GM21576 (cell line): ENCODE data around the gene DHRS1.

Experiments used
- ATAC-seq: cut with Tn5 transposase; IDR thresholded peaks from one replicate; pipeline ENCODE4 v1.9.1; 2021; ENCODE audit warnings: mild to moderate bottlenecking, moderate library complexity; ENCODE audit not compliant: unreplicated experiment

Gene DHRS1

DNA sequence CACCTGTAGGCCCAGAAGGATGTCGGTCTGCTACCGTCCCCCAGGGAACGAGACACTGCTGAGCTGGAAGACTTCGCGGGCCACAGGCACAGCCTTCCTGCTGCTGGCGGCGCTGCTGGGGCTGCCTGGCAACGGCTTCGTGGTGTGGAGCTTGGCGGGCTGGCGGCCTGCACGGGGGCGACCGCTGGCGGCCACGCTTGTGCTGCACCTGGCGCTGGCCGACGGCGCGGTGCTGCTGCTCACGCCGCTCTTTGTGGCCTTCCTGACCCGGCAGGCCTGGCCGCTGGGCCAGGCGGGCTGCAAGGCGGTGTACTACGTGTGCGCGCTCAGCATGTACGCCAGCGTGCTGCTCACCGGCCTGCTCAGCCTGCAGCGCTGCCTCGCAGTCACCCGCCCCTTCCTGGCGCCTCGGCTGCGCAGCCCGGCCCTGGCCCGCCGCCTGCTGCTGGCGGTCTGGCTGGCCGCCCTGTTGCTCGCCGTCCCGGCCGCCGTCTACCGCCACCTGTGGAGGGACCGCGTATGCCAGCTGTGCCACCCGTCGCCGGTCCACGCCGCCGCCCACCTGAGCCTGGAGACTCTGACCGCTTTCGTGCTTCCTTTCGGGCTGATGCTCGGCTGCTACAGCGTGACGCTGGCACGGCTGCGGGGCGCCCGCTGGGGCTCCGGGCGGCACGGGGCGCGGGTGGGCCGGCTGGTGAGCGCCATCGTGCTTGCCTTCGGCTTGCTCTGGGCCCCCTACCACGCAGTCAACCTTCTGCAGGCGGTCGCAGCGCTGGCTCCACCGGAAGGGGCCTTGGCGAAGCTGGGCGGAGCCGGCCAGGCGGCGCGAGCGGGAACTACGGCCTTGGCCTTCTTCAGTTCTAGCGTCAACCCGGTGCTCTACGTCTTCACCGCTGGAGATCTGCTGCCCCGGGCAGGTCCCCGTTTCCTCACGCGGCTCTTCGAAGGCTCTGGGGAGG, 11.3 kb upstream of the DHRS1 start, which contains the start of gene LTB4R:
LTB4R (plus strand) TSS at position 857 of the 959 bp plus-strand sequence. CDS start 4,150 bp downstream, outside the sequence.
- ATAC-seq = peak; percentile 60

DNA sequence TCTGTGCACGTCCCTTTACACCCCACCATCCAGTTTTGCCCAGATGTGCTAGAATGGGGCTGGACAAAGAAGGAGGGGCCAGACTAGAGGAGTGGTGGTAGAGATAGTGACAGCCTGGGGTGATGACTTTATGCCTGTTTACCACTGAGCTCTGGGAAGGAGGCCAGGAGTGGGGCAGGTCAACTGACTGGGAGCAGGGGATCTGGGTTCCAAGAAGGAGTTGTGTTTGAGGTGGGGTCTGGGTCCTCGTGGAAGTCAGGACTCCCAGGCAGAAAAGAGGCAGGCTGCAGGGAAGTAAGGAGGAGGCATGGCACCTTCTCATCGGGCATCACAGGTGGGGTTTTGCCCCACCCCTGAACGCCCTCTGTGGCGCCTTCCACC, 10.7 kb upstream of the DHRS1 start:
- no peak for ATAC-seq

DNA sequence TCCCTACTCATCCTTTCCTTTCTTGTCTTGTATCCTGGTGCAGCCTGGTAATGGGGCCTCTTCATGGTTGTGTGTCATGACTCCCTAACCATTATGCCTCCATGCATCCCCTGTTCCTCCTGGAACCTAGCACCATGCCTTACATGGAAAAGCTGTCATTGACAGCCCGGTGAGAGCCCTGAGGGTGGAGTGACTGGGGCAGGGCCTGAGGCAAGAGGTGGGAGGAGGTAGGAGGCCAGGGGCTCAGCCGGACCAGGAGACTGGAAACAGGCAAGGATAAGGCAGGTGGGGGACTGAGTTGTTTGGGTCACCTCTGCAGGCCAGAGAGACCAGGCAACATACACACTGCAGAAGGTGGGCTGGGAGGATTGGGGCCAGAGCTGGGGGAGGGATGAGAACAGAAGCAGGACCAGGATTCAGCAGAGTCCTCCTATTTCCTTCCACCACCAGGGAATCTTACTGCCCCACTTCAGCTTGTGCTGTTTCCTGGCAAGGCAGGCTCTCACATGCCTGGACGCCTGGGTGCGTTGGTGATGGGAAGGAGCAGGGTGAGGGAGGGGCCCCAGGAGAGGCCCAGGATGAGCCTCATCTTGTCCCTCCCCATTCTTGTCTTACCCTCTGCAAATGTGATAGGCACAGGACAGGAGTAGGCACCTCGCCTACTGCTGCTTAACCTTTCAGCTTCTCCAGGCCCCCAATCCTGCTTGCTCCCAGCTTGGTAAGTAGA, 10.1 kb upstream of the DHRS1 start, which contains the start of gene LTB4R2:
LTB4R2 (plus strand) TSS at position 603 of the 727 bp plus-strand sequence. CDS start 525 bp downstream, outside the sequence.
- no peak for ATAC-seq

- no peak for ATAC-seq
These were observed 9.0 kb upstream of the DHRS1 start for GRCh38 chr14:24308342-24309124.

GRCh38 chr14:24307575-24308341, 8.2 kb upstream of the DHRS1 start, which contains the start of gene CIDEB:
Gene CIDEB, minus strand, starts transcription at chr14:24307977. Its CDS starts 119 bp downstream, at chr14:24307858.
- no peak for ATAC-seq

DNA sequence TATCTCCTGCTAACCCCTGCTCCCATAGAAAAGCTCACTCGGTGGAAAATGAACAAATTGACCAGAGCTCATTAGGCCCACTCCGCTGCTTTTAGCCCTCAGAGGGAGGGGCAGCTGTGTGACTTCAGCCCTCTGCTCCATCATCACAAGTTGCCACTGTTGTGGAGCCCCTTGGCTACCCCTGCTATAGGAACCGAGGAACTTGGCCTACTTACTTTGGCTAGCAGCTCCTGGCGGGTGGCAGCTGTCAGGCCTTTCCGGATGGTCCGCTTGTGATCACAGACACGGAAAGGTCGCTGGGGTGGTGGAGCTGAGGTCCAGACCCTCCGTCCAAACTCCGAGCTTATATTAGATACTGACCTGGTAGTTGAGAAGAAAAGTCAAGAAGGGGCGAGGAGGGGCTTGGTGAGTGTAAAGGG, 7.6 kb upstream of the DHRS1 start:
- ATAC-seq = no peak

GRCh38 chr14:24304019-24304387, 4.4 kb upstream of the DHRS1 start:
- ATAC-seq = no peak

DNA sequence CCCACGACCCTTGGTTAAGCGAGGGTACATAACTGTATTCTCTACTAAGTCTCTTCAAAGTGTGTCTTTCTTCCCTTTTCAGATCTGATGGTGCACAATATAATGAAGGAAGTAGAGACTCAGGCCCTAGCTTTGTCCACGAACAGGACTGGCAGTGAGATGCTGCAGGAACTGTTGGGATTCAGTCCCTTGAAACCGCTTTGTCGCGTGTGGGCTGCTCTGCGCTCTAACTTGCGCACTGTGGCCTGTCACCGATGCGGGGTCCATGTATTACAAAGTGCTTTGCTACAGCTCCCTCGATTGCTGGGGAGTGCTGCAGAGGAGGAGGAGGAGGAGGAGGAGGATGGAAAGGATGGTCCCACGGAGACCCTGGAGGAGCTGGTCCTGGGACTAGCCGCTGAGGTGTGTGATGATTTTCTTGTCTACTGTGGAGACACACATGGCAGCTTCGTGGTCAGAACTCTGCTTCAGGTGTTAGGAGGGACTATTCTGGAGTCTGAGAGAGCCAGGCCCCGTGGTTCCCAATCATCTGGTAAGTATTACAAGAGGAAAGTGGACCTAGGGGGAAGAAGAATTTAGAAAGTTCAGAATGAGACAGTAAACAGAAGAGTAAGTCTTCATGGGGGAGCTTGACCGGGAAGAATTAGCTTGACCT, 873 bp upstream of the DHRS1 start:
- ATAC-seq = no peak

GRCh38 chr14:24298892-24299254, 707 bp downstream of the DHRS1 start:
- ATAC-seq = peak; percentile 8

DNA sequence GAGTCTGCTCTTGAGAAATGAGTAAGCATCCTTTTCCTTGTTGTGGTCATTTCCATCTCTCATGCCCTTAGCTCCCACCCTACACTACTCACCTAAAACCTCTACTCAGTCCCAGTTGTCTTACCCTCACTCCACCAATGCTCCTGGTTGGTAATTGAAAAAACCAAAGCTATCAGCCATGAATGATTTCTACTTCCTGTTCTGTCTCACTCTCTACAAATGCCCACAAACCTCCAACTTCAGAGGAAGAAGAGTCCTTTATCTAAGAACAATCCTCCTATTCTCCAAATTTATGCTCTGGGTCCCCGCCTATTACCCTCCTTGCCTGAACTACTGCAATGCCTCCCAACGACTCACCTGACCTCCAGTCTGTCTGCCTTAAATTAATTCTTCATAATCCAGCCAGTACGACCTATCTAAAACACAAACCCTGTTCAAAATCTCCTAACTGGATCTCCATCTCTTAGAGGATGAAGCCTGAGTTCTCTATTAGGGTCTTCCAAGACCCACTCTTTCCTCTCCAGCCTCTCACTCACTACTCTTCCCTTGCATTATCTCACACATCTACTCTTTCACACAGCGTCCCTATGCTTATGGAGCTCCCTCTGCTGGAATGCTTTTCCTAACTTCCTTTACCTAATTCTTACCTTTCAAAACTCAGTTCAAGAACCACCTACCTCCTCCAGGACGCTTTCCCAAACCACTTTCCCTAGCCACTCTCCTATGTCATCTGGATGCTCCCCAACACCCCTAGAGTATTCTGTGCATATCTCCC, 2.2 kb downstream of the DHRS1 start:
- ATAC-seq = peak; percentile 1

GRCh38 chr14:24296341-24297157, 3.0 kb downstream of the DHRS1 start:
- ATAC-seq = peak; percentile 40

DNA sequence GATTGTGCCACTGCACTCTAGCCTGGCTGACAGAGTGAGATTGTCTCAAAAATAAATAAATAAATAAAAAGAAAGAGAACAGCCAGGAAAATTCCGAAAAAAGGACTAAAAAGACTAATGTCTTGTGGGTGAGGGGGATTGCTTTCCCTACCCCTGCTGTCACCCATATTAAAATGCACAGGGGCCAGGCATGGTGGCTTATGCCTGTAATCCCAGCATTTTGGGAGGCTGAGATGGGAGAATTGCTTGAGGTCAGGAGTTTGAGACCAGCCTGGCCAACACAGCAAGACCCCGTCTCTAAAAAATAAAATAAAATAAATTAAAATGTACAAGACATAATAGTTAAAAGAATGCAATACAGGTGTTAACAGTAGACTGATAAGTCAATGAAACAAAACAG, 6.1 kb downstream of the DHRS1 start:
- no peak for ATAC-seq

DNA sequence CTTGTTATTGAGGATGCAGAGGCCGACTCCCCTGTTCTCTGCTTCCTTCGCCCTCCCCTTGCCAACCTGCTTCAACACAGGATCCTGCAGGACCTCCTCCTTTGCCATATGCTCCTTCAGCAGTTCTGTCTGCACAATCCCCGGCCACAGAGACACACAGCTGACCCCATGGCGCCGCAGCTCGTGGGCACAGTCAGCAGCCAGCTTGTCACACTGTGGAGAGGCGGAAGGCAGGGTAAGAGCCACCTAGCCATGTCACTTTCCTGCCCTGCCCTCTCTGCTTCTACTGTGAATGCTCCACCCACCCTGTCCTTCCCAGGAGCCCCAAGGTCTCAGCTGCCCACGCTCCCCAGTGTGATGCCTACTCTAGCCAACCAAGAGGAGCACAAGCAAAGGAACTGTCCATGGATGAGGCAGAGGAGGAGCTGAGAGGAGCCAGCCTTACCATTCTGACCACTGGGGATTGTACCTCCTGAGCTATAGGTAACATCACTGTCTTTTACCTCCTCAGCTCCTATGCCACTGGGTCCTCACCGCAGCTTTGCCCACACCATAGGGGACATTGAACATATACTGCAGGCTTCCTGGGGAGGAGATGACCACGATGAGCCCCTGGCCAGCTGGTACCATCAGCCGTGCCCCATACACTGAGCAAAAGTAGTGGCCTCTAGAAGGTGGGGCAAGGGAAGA, 7.3 kb downstream of the DHRS1 start:
- no peak for ATAC-seq

DNA sequence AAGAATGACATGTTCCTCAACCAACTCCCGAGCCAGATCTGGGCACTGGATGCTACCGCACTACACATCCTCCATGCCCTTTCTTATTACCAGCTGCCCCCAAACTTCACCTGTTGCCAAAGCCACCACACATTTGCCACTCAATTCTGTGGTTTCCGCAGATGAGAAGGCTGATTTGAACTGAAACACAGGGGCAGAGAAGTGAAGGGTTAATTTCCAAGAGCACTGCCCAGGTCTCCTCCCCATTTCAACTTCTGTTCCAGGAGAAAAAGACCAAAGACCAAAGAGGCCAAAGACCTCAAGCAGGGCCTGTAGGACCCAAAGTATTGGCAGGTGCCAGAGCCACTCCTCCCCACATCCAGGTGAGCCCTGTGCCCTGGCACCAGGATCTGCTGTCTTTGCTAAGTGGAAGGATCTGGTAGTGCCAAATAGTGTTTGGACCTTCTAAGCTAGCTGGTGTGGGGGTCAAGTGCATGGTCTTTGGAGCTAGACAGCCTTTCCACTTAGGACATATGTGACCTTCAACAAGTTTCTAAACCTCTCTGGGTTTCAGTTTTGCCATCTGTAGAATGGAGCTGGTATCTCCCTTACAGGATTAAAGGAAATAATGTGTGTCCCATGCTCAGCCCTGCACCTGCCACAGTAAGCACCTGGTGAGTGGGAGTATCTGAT, 8.0 kb downstream of the DHRS1 start:
- ATAC-seq = no peak

GRCh38 chr14:24290746-24291145, 8.8 kb downstream of the DHRS1 start:
- ATAC-seq = no peak

- ATAC-seq = peak; percentile 79
These were observed 9.8 kb downstream of the DHRS1 start for GRCh38 chr14:24289649-24290280.
